GM12878 (cell line): Measurements from ENCODE around the gene PPP1R1C. TPM values are rescaled to one million over a fixed set of nuclear protein-coding genes. Genes with fewer than 3 reads are reported as not detected.

Experiments
- ATAC-seq: fragments of 200-7000 bp; cut with Tn5 transposase; 3 replicates; pipeline ENCODE4 v1.9.1; 2020; ENCODE audit warnings: mild to moderate bottlenecking, moderate library complexity
- BruUV-seq: library from RNA; stranded (reverse); fragments of 400-500 nt; replicated peaks from 2 replicates; lab custom pipeline; 2021; lab: Mats Ljungman, UMichigan
- CTCF ChIA-PET: fragments of 300-600 bp; sonication (Branson Sonifier 250); formaldehyde crosslinking; extraction: SDS; loops from one replicate; lab custom pipeline; 2021; ENCODE audit warnings: inconsistent platforms; lab: Yijun Ruan, JAX
- POLR2A ChIA-PET: fragments of 350-600 bp; formaldehyde crosslinking; extraction: SDS; loops from one replicate; lab custom pipeline; 2021; ENCODE audit warnings: inconsistent platforms; lab: Charles Lee
- RAD21 ChIA-PET: fragments of 300-600 bp; sonication (Branson Sonifier 250); formaldehyde crosslinking; loops from one replicate; lab custom pipeline; 2023; ENCODE audit warnings: antibody characterized with exemption; ENCODE audit not compliant: unreplicated experiment; lab: Charles Lee
- SMC1A ChIA-PET: fragments of 300-600 bp; sonication (Branson Sonifier 250); formaldehyde crosslinking; loops from one replicate; lab custom pipeline; 2023; ENCODE audit not compliant: unreplicated experiment, uncharacterized antibody; lab: Charles Lee
- DNase-seq: peaks from one replicate; pipeline ENCODE4 v3.0.0-alpha.2; 2011; ENCODE audit warnings: low read depth, low spot score
- FAIRE-seq: peaks from 3 replicates; lab custom pipeline; 2011; peaks lifted over from hg19 to GRCh38; lab: Jason Lieb, UNC
- H2AFZ ChIP-seq: 2 replicates; pipeline ENCODE4 v1.6.0; 2011; ENCODE audit warnings: low read depth, low read length, control low read depth; ENCODE audit not compliant: control insufficient read depth
- H3K27ac ChIP-seq: 2 replicates; pipeline ENCODE4 v1.5.1; 2011; ENCODE audit warnings: control low read depth; ENCODE audit not compliant: control insufficient read depth, insufficient read depth
- H3K27me3 ChIP-seq, 2 experiments: replicated peaks in 1 of 2; 2 replicates each; pipeline versions ENCODE4 v1.6.0 to v1.6.1; 2011; ENCODE audit warnings: low read length in 1 of 2; ENCODE audit not compliant: control insufficient read depth in 2 of 2, insufficient read depth in 2 of 2
- H3K36me3 ChIP-seq, 2 experiments: 2 replicates each; pipeline ENCODE4 v1.5.1; 2011; ENCODE audit warnings: low read length in 1 of 2; ENCODE audit not compliant: control insufficient read depth in 2 of 2, insufficient read depth in 2 of 2
- H3K4me1 ChIP-seq: 2 replicates; pipeline ENCODE4 v1.6.1; 2011; ENCODE audit warnings: mild to moderate bottlenecking, low read length, moderate library complexity, mixed read lengths; ENCODE audit not compliant: control insufficient read depth, insufficient read depth
- H3K4me2 ChIP-seq: 2 replicates; pipeline ENCODE4 v1.6.0; 2011; ENCODE audit warnings: control low read depth; ENCODE audit not compliant: control insufficient read depth, insufficient read depth
- H3K4me3 ChIP-seq: fragments of 200-600 bp; sonication (generic); 2 replicates; pipeline ENCODE4 v1.5.1; 2016
- H3K79me2 ChIP-seq: 2 replicates; pipeline ENCODE4 v1.6.0; 2011; ENCODE audit warnings: low read length; ENCODE audit not compliant: control insufficient read depth, insufficient read depth
- H3K9ac ChIP-seq: 2 replicates; pipeline ENCODE4 v1.8.0; 2011; ENCODE audit warnings: low read length, control low read depth, mixed read lengths; ENCODE audit not compliant: control insufficient read depth, insufficient read depth
- H3K9me3 ChIP-seq: replicated peaks from 3 replicates; pipeline ENCODE4 v1.5.1; 2011; ENCODE audit warnings: mild to moderate bottlenecking, low read length; ENCODE audit not compliant: control insufficient read depth, insufficient read depth
- H4K20me1 ChIP-seq: 2 replicates; pipeline ENCODE4 v1.6.0; 2011; ENCODE audit not compliant: control insufficient read depth, insufficient read depth
- BHLHE40 ChIP-seq, 2 experiments: fragments of 450-650 bp in 1 of 2; IDR thresholded peaks; 2 replicates each; pipeline ENCODE4 v1.6.1; 2011 to 2017; ENCODE audit warnings: low read depth in 2 of 2, borderline replicate concordance in 1 of 2, improper control_type of control experiment in 1 of 2, low read length in 1 of 2, mild to moderate bottlenecking in 1 of 2
- DPF2 ChIP-seq: fragments of 450-650 bp; IDR thresholded peaks from 2 replicates; pipeline ENCODE4 v1.6.1; 2017; ENCODE audit warnings: mild to moderate bottlenecking
- E2F4 ChIP-seq: IDR thresholded peaks from 2 replicates; pipeline ENCODE4 v1.6.1; 2012; ENCODE audit warnings: low read depth, low read length, improper control_type of control experiment
- E4F1 ChIP-seq: fragments of 450-650 bp; IDR thresholded peaks from 2 replicates; pipeline ENCODE4 v1.6.1; 2018; ENCODE audit warnings: borderline replicate concordance, mild to moderate bottlenecking; ENCODE audit not compliant: partially characterized antibody
- RFX5 ChIP-seq: IDR thresholded peaks from 2 replicates; pipeline ENCODE4 v1.6.1; 2011; ENCODE audit warnings: low read depth, low read length, improper control_type of control experiment
- SMAD5 ChIP-seq: IDR thresholded peaks from 2 replicates; pipeline ENCODE4 v1.6.1; 2016; ENCODE audit warnings: antibody characterized with exemption, low read depth
- TAF1 ChIP-seq: IDR thresholded peaks from 2 replicates; pipeline ENCODE4 v1.6.1; 2011; ENCODE audit warnings: mild to moderate bottlenecking, low read depth, low read length, borderline replicate concordance
- WGBS: methylation state at CpG from one replicate; pipeline ENCODE4 v1.1.6; 2016; ENCODE audit warnings: low lambda C conversion rate; ENCODE audit not compliant: insufficient replicate concordance, insufficient coverage; ENCODE audit errors: missing lambda C conversion rate; 5-methylcytosine and 5-hydroxymethylcytosine counted together
- in situ Hi-C: fragments of 300-500 bp; cut with MboI; formaldehyde crosslinking; loops from 9 replicates; pipeline ENCODE4 v1.14.3; 2018; ENCODE audit warnings: mixed read lengths
- intact Hi-C: fragments of 100-400 bp; cut with micrococcal nuclease; formaldehyde crosslinking; loops from one replicate; pipeline ENCODE4 v1.14.2; 2022; ENCODE audit not compliant: unreplicated experiment
- polyA plus RNA-seq, 11 experiments: library from polyadenylated mRNA; depleted of rRNA in 4 of 11; unstranded in 6 of 11; stranded (reverse) in 5 of 11; fragments of >200 nt; fragmentation: Nextera tagmentation in 4 of 11; fragmentation: Illumina TruSeq in 1 of 11; extraction: Ambion mirVana in 4 of 11; extraction: Trizol in 1 of 11; gene quantifications; 1 replicate in 1 of 11; 2 replicates in 10 of 11; pipeline versions ENCODE4 v1.2.1 to v1.2.3, GENCODE V29; 2011 to 2016; ENCODE audit warnings: inconsistent platforms in 2 of 11, missing spikeins in 2 of 11, low read depth in 1 of 11
- total RNA-seq, 4 experiments: library from RNA; depleted of rRNA in 3 of 4; stranded (reverse); fragments of >200 nt in 3 of 4; fragmentation: Illumina TruSeq in 1 of 4; extraction: Trizol in 1 of 4; gene quantifications; 2 replicates each; pipeline versions ENCODE4 v1.2.1 to v1.2.3, GENCODE V29; 2013 to 2021

PPP1R1C gene
- total and polyA plus RNA-seq, 10 of the 15 experiments (the other 5 are each of a cell fraction or from before 2014, with no cell fraction given) = 0.11 TPM; not detected in 9

GRCh38 chr2:181973171-181973783 is 12.4 kb upstream of the PPP1R1C start (continued):
- TF ChIP-seq E4F1 (no peak), RFX5 (no peak), SMAD5 (no peak), TAF1 (no peak), DPF2 (no peak)
- TF ChIP-seq, all 136 proteins: peak for 0

GRCh38 chr2:181977661-181978350 is 7.8 kb upstream of the PPP1R1C start:
- CTCF ChIA-PET = interaction anchor here (1.0 kb wide), 1 partner anchor 11 kb away, joined by 4 read pairs; no protein-coding TSS in a partner anchor
- in situ Hi-C loops = no loop called here
- SMC1A ChIA-PET = no interaction called here
- Histone ChIP-seq H3K27ac (no peak overlapping the region), H3K9ac (no peak overlapping the region), H3K9me3 (no peaks in the 10 kb centered on the region), H3K36me3 (no peaks in the 10 kb centered on the region), H3K4me1 (no peaks in the 10 kb centered on the region), H3K79me2 (no peaks in the 10 kb centered on the region), H2AFZ (no peak overlapping the region), H3K27me3 (no peaks in the 10 kb centered on the region; a peak in 1 of 4 replicates), H3K4me3 (no peak overlapping the region), H3K4me2 (no peak overlapping the region), H4K20me1 (no peaks in the 10 kb centered on the region)
- intact Hi-C loops = loop anchor here (10.0 kb wide), 1 partner anchor 677 kb away; no protein-coding TSS in a partner anchor
- peak; percentile 67 for ATAC-seq
- DNase-seq = no peak
- RAD21 ChIA-PET = interaction anchor here (1.0 kb wide), 1 partner anchor 81 kb away, joined by 3 read pairs; no protein-coding TSS in a partner anchor
- POLR2A ChIA-PET = no interaction called here
- 5% methylated on average over 5 of the region's 5 CpGs for WGBS
- BruUV-seq = no TSS peak
- TF ChIP-seq E2F4 (no peak), BHLHE40 (IDR thresholded peaks at IDR 0.05; ENCODE audit: borderline replicate concordance in 1 of 2, low read depth in 2 of 2, low read length in 1 of 2) (peak; percentile 32 to 48; a peak in 2 of 4 replicates)
- FAIRE-seq = no peak
